ENCODE measurements around the gene TET2.

Gene TET2

GRCh38 chr4:105305019-105305836 lies 158.6 kb downstream of the TET2 start:
- no peak for DNase-seq

GRCh38 chr4:105306158-105306781 lies 159.6 kb downstream of the TET2 start:
- no peak for DNase-seq

DNA sequence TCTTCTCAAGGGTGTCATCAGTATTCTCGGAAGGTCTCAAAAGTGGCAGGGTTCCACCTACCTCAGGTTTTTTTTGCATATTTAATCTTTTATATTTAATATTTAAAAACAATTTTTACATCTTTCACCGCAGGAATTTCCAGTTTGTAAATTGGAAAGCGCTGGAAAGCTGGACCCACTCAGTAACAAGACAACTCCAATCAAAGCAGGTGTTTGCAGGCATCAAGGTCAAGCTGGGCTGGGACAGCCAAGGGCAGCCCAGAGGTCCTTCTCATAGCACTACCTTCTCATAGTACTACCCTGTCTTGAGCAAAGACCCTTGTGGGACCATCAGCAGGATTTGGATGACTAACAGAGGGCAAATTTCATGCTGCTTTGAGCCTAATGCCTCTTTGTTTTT lies 160.1 kb downstream of the TET2 start:
- DNase-seq = no peak

GRCh38 chr4:105318486-105318885 lies 171.8 kb downstream of the TET2 start:
- no peak for DNase-seq

- DNase-seq = no peak
Observed at GRCh38 chr4:105327222-105327621, 180.5 kb downstream of the TET2 start.

- no peak for DNase-seq
Observed at GRCh38 chr4:105327956-105328355, 181.3 kb downstream of the TET2 start.

DNA sequence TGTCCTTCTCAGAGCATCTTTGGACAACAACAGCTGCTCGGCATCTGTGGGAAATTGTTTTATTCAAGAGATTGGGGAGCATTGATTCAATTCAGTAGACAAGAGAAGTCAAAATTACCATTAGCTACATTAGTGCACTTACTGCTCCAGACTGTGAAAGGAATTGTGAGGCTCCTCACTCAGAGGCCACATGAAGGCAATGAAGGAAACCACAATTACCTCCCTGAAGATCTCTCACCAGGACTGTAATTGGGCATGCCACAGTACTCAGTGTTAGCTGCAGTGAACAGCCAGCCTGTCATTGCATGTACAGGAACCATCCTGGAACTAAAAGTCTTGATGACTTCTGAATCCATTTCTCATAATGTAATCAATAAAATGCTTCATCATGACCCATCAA lies 182.4 kb downstream of the TET2 start:
- DNase-seq = no peak

All from activated effector memory CD4-positive, alpha-beta T cell treated with Interleukin-2 at 50 U/mL for 16 hours (primary cell).